GM19397 (cell line): ENCODE results near the gene INPP5B.

Source experiments
- ATAC-seq: cut with Tn5 transposase; IDR thresholded peaks from one replicate; pipeline ENCODE4 v1.9.1; 2021; ENCODE audit warnings: mild to moderate bottlenecking, moderate library complexity; ENCODE audit not compliant: unreplicated experiment

Gene INPP5B

DNA sequence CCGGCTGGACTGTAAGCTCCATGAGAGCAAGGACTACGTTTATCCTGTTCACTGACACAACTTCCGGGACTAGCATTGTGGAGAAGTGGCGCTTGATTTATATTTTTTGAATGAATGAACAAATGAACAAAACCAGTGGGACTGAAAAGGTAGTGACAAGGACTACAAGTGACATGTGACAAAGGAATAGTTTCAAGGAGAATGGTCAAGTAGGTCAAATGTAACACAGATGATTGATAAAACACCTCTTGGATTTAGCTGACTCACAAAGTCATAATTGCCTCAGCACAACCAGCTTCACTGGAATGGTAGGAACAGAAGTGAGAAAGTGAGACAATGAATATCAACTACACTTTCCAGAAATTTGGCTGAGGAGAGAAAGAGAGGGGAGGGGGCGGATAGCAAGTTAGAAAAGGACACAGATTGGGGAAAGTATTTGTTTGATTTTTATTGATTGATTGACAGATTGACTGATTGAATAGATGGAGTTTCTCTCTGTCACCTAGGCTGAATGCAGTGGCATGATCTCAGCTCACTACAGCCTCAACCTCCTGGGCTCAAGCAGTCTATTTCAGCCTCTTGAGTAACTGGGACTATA lies 101.7 kb downstream of the INPP5B start:
- ATAC-seq = no peak

GRCh38 chr1:37844536-37844935 lies 102.3 kb downstream of the INPP5B start:
- no peak for ATAC-seq

DNA sequence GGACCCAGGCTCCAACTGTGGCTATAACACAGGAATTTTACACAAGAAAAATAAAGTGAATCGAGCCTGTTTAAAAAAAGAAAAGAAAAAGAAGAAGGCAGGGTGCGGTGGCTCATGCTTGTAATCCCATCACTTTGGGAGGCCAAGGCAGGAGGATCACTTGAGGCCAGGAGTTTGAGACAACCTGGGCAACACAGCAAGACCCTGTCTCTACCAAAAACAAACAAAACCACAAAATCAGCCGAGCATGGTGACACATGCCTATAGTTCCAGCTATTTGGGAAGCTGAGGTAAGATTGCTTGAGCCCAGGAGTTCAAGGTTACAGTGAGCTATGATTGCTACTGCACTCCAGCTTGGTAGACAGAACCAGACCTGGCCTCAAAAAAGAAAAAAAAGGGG lies 105.2 kb downstream of the INPP5B start:
- no peak for ATAC-seq

DNA sequence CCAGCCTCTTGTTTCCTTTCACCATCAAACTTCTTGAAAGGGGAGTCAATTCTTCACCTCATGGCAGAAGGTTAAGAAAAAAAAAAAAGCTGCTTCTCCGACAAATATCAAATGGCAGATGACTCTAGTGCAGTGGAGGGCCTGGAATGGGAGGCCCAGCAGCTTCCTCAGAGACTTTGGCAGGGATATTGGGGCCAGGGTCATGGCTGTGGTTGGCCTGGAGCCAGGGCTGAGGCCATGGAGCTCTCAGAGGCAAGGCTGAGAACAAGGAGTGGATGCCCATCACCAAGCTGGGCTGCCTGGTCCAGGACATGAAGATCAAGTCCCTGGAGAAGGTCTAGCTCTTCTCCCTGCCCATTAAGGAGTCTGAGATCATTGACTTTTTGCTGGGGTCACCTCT lies 106.1 kb downstream of the INPP5B start:
- no peak for ATAC-seq

GRCh38 chr1:37839676-37840075 lies 107.2 kb downstream of the INPP5B start:
- ATAC-seq = no peak

DNA sequence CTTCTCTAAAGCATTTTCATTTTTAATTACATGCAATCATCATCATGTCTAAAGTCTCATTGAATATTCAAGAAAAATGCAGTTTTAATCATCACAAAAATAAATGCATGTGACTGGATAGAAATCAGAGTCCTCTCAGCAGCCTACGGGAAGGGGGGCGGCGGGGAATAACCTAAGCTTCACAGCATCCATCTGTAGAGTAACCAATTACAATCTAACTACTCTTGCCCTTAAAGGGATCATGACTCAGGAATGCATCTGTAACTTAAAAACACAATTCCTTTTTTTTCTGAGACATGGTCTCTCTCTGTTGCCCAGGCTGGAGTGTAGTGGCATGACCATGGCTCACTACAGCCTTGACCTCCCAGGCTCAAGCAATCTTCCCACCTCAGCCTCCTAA lies 110.1 kb downstream of the INPP5B start:
- no peak for ATAC-seq

- no peak for ATAC-seq
These were observed 115.0 kb downstream of the INPP5B start for GRCh38 chr1:37831809-37832208.

DNA sequence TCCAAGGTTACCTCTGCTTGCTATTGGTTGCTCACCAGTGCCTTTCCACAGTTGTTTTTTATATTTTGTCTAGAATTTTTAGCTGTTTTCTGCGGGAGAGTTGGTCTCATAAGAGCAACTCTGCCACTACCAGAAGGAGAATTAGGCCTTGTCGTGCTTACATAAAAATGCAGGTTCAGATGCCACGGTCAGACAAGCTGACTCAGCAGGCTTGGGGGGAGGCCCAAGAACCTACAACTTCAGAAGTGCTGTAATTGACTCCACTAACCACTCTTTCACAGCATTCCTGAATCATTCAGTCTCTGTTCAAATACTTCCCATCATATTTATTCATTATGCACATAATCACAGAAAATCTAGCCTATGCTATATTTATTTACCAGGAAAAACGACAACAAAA lies 115.7 kb downstream of the INPP5B start:
- no peak for ATAC-seq

DNA sequence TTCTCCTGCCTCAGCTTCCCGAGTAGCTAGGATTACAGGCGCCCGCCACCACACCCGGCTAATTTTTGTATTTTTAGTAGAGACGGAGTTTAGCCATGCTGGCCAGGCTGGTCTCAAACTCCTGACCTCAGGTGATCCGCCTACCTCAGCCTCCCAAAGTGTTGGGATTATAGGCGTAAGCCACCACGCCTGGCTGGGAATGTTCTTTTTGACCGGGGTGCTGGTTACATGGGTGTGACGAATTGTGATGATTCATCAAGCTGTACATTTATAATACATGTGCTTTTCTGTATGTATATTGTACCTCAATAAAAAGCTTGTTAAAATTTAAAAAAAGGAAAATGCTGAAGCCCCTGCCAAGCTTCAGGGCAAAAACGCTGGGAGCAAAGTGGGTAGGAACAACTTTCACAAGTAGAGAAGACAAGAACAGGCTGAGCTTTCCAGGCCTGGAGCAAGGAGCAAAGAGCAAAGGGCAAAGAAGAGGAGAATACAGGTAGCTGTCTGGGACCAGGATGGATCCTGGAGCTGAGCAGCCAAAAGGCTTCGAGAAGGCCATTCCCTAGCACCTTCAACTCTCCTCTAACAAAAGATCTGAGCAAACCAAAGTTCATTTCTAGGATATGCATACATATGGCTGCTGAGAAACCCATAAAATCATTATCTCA lies 118.3 kb downstream of the INPP5B start:
- no peak for ATAC-seq

DNA sequence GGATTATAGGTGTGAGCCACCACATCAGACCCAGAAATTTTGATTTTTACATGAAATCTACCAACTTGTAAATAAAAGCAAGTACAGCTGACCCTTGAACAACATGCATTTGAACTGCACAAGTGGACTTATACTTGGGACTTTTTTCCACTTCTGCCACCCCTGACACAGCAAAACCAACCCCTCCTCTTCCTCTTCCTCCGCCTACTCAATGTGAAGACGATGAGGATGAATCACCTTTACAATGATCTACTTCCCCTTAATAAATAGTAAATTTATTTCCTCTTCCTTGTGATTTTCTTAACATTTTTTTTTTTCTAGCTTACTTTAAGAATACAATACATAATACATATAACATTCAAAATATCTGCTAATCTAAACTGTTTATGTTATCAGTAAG lies 121.3 kb downstream of the INPP5B start:
- ATAC-seq = no peak

DNA sequence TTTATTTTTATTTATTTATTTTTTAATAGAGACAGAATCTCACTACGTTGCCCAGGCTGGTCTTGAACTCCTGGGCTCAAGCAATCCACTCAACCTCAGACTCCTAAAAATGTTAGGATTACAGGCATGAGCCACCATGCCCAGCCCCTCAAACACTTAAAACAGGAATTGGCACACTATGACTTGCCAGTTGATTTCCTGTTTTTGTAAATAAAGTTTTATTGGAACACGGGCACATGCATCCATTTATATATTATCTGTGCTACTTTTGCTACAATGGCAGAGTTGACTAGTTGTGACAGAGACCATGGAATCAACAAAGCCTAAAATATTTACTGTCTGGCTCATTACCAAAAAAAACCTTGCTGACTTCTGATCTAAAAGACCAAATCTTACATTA lies 122.9 kb downstream of the INPP5B start:
- no peak for ATAC-seq

DNA sequence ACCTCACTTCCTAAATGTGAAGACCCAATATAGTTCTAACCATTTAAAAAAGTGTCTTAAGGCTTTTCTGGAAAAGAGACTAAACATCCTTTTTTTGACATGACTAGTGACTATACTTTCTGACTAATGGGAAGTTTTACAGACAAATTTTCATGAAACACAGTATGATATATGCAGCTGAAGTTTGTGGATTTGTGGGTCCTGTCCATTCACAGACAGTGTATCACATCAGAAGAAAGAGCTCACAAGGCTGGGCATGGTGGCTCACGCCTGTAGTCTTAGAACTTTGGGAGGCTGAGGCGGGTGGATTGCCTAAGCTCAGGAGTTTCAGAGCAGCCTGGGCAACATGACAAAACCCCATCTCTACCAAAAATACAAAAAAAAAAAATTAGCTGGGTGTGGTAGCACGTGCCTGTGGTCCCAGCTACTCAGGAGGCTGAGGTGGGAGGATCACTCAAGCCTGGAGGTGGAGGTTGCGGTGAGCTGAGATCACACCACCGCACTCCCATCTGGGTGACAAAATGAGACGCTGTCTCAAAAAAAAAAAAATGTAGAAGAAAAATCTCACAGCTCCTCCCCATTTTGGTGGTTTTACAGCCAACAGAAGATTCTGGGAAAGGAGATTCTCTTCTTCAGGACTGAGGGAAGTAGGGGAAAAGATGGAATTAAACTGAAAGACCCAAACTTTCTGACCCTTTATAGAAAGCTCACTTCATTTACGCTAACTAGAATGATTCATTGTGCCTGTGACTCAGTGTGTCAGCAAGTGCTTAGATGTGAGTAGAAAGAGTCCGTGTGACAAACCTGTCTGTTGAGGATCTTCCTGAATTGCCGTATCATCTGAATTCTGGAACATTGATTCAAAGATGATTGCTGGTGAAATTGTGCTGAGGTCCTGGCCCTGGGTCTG lies 123.7 kb downstream of the INPP5B start:
- ATAC-seq = no peak

GRCh38 chr1:37821481-37821880 lies 125.4 kb downstream of the INPP5B start:
- ATAC-seq = no peak

- ATAC-seq = no peak
These were observed 129.4 kb downstream of the INPP5B start for GRCh38 chr1:37817481-37817880.

GRCh38 chr1:37814252-37814651 lies 132.6 kb downstream of the INPP5B start:
- ATAC-seq = no peak

- ATAC-seq = no peak
These were observed 133.2 kb downstream of the INPP5B start for GRCh38 chr1:37813529-37814145.

- ATAC-seq = no peak
These were observed 135.7 kb downstream of the INPP5B start for GRCh38 chr1:37811027-37811655.
